ENCODE measurements around the gene GMDS. TPM values are rescaled to one million over a fixed set of nuclear protein-coding genes. Genes with fewer than 3 reads are reported as not detected.

Gene GMDS
- total RNA-seq, 3 donors from 2014 or later (not counting 1 experiment from before 2014, with no cell fraction given) = 23.6 to 31.0 (median 26.4) TPM

DNA sequence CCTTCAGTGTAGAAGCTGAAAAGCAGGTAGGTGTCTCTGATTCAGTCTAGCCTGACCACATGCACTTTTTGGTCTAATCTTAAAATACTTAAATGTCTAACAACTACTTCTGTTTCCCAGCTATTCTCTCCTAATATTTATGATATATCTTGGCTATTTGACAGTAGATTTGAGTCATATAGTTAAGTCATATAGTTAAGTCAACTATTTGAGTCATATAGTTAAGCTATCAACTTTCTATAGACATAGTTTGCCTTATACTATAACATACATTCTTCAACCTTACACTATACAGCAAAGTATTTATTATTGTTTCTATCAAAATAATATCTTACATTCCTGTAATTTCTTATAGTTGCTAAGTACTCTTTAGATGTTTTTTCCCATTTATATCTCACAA, 110.9 kb downstream of the GMDS start:
- DNase-seq (no peak), ATAC-seq (no peak)
- H3K4me3 Mint-ChIP-seq = no peak overlapping the region
- Histone ChIP-seq H3K4me1 (ENCODE audit: control insufficient read depth, insufficient read depth, low read length) (no peaks in the 10 kb centered on the region), H3K4me3 (ENCODE audit: low read length) (no peak overlapping the region), H3K36me3 (ENCODE audit: control insufficient read depth, insufficient read depth, low read length) (no peaks in the 10 kb centered on the region), H3K27ac (ENCODE audit: low read length) (no peak overlapping the region), H3K9me3 (ENCODE audit: control insufficient read depth, insufficient read depth, low read length) (no peaks in the 10 kb centered on the region), H3K27me3 (ENCODE audit: control insufficient read depth, insufficient read depth, low read length) (no peaks in the 10 kb centered on the region)
- no peak overlapping the region for H3K27ac Mint-ChIP-seq
- H3K4me1 Mint-ChIP-seq = peaks cover 14% of the 10 kb centered on the region in 2 donors
- no peaks in the 10 kb centered on the region for H3K36me3 Mint-ChIP-seq
- TF ChIP-seq, protein P1, sequence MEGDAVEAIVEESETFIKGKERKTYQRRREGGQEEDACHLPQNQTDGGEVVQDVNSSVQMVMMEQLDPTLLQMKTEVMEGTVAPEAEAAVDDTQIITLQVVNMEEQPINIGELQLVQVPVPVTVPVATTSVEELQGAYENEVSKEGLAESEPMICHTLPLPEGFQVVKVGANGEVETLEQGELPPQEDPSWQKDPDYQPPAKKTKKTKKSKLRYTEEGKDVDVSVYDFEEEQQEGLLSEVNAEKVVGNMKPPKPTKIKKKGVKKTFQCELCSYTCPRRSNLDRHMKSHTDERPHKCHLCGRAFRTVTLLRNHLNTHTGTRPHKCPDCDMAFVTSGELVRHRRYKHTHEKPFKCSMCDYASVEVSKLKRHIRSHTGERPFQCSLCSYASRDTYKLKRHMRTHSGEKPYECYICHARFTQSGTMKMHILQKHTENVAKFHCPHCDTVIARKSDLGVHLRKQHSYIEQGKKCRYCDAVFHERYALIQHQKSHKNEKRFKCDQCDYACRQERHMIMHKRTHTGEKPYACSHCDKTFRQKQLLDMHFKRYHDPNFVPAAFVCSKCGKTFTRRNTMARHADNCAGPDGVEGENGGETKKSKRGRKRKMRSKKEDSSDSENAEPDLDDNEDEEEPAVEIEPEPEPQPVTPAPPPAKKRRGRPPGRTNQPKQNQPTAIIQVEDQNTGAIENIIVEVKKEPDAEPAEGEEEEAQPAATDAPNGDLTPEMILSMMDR (IDR thresholded peaks at IDR 0.05) = no peak
- H3K27me3 Mint-ChIP-seq (ENCODE audit: low read depth in 2 of 2) = no peaks in the 10 kb centered on the region
- H3K9me3 Mint-ChIP-seq = no peaks in the 10 kb centered on the region
- intact Hi-C loops (cut with micrococcal nuclease) = no loop called here

DNA sequence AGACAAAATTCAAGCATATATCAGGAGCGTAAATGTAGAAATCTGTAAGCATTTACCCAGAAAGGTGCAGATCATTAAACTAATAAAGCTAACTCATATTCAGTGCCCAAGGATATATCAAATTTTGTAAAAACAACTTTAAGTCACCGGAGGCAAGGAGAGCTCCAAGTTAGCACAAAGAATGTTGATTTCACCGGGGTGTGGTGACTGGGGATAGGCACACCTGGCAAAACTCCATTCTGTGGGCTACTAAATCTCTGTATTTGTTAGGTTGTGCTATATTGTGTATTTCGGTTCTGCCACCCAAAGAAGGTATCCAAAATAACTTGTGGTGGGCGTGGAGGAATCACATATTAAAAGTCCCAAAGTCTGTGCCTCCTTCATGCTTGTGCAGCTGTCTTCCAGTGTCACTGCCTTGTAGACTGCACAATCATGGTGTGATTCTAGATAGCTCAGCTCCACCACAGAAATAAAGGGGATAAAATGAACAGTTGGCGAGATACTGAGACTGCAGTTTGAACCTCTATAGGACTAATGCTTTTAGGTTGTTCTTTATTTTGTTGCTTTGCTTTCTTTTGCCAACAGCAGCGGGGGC, 111.6 kb downstream of the GMDS start:
- Mint-ChIP-seq H3K4me3 (no peak overlapping the region), H3K4me1 (peaks cover 21% of the 10 kb centered on the region in 2 donors), H3K9me3 (no peaks in the 10 kb centered on the region), H3K27me3 (ENCODE audit: low read depth in 2 of 2) (no peaks in the 10 kb centered on the region), H3K27ac (no peak overlapping the region), H3K36me3 (no peaks in the 10 kb centered on the region)
- ATAC-seq (no peak), DNase-seq (no peak)
- Histone ChIP-seq H3K4me1 (ENCODE audit: control insufficient read depth, insufficient read depth, low read length) (peaks cover 4% of the 10 kb centered on the region), H3K27me3 (ENCODE audit: control insufficient read depth, insufficient read depth, low read length) (no peaks in the 10 kb centered on the region), H3K9me3 (ENCODE audit: control insufficient read depth, insufficient read depth, low read length) (no peaks in the 10 kb centered on the region), H3K27ac (ENCODE audit: low read length) (no peak overlapping the region), H3K4me3 (ENCODE audit: low read length) (no peak overlapping the region), H3K36me3 (ENCODE audit: control insufficient read depth, insufficient read depth, low read length) (no peaks in the 10 kb centered on the region)
- intact Hi-C loops (cut with micrococcal nuclease) = no loop called here
- 96% methylated on average over 6 of the region's 7 CpGs for WGBS (ENCODE audit: insufficient coverage)
- TF ChIP-seq, protein P1 (IDR thresholded peaks at IDR 0.05) = no peak

DNA sequence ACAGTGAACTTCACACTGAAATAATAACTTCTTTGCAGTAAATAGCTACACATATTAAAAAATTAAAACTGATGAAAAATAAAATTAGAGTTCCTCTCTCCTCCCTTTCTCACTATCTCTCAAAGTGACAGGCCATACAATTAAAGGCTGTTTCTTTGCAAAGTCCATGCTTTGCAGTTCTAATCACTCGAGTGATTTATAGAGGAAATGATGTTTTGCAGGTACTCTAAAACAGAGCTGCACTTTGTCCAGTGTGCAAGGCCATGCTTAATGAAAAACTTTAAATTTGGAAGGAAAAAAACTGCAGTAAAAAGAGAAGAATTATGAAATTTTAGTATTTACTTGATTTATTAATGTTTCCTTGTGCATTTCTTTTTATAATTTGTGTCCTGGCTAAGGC, 112.5 kb downstream of the GMDS start:
- WGBS (ENCODE audit: insufficient coverage) = 67% methylated on average over 1 of the region's 1 CpG
- intact Hi-C loops (cut with micrococcal nuclease) = no loop called here
- DNase-seq (no peak), ATAC-seq (no peak)
- H3K36me3 Mint-ChIP-seq = no peaks in the 10 kb centered on the region
- Histone ChIP-seq H3K36me3 (ENCODE audit: control insufficient read depth, insufficient read depth, low read length) (no peaks in the 10 kb centered on the region), H3K27ac (ENCODE audit: low read length) (no peak overlapping the region), H3K9me3 (ENCODE audit: control insufficient read depth, insufficient read depth, low read length) (no peaks in the 10 kb centered on the region), H3K4me3 (ENCODE audit: low read length) (no peak overlapping the region), H3K4me1 (ENCODE audit: control insufficient read depth, insufficient read depth, low read length) (peaks cover 13% of the 10 kb centered on the region), H3K27me3 (ENCODE audit: control insufficient read depth, insufficient read depth, low read length) (no peaks in the 10 kb centered on the region)
- H3K4me1 Mint-ChIP-seq = peaks cover 29 to 30% of the 10 kb centered on the region in 2 donors
- H3K9me3 Mint-ChIP-seq = no peaks in the 10 kb centered on the region
- H3K27ac Mint-ChIP-seq = no peak overlapping the region
- no peak overlapping the region for H3K4me3 Mint-ChIP-seq
- TF ChIP-seq, protein P1 (IDR thresholded peaks at IDR 0.05) = no peak
- no peaks in the 10 kb centered on the region for H3K27me3 Mint-ChIP-seq (ENCODE audit: low read depth in 2 of 2)

DNA sequence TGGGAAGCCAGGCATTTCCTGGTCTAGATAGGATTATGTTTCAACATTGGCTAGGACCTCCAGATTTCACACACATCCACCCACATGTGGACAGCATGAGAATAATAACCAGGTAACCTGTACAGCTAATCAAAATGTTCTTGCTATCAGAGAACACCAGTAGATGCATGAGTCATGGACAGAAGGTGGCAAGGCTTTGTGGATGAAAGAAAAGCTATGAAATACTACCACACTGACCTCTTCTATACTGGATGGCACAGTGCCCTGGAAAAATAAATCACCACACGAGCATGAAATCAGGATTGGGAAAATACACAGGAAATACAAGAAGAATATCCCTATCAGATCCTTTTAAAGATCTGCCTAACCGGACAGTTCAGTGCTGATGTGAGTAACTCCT, 113.0 kb downstream of the GMDS start:
- Mint-ChIP-seq H3K36me3 (no peaks in the 10 kb centered on the region), H3K4me1 (peaks cover 34 to 35% of the 10 kb centered on the region in 2 donors), H3K9me3 (no peaks in the 10 kb centered on the region), H3K27me3 (ENCODE audit: low read depth in 2 of 2) (no peaks in the 10 kb centered on the region), H3K4me3 (no peak overlapping the region), H3K27ac (no peak overlapping the region)
- no peaks in the 10 kb centered on the region for H3K36me3 ChIP-seq (ENCODE audit: control insufficient read depth, insufficient read depth, low read length)
- no peaks in the 10 kb centered on the region for H3K9me3 ChIP-seq (ENCODE audit: control insufficient read depth, insufficient read depth, low read length)
- ATAC-seq (no peak), DNase-seq (no peak)
- WGBS (ENCODE audit: insufficient coverage) = 75% methylated on average over 1 of the region's 2 CpGs
- H3K27me3 ChIP-seq (ENCODE audit: control insufficient read depth, insufficient read depth, low read length) = no peaks in the 10 kb centered on the region
- TF ChIP-seq, protein P1 (IDR thresholded peaks at IDR 0.05) = no peak
- intact Hi-C loops (cut with micrococcal nuclease) = no loop called here
- no peak overlapping the region for H3K27ac ChIP-seq (ENCODE audit: low read length)
- peaks cover 17% of the 10 kb centered on the region for H3K4me1 ChIP-seq (ENCODE audit: control insufficient read depth, insufficient read depth, low read length)
- H3K4me3 ChIP-seq (ENCODE audit: low read length) = no peak overlapping the region
